ENCODE data around the gene DLK1. TPM values are rescaled to one million over a fixed set of nuclear protein-coding genes. Genes with fewer than 3 reads are reported as not detected.

The DLK1 gene
- total RNA-seq, 2 donors from 2014 or later: not detected

- no peaks in the 10 kb centered on the region for H3K27me3 ChIP-seq (replicated peaks; ENCODE audit: insufficient read depth)
- no peak for TF ChIP-seq CTCF (IDR thresholded peaks at IDR 0.05)
- H3K36me3 ChIP-seq: no peaks in the 10 kb centered on the region
- H3K4me1 ChIP-seq (ENCODE audit: control insufficient read depth in 1 of 2, low read depth in 2 of 2): no peaks in the 10 kb centered on the region
- ATAC-seq (ENCODE audit: insufficient number of reproducible peaks, low FRiP score, low read depth): no peak
- no peak overlapping the region for H3K4me3 ChIP-seq
- H3K27ac ChIP-seq: no peak overlapping the region
- no peak for DNase-seq (ENCODE audit: low spot score)
- no peaks in the 10 kb centered on the region for H3K9me3 ChIP-seq
Observed at GRCh38 chr14:100679707-100680438, 46.8 kb upstream of the DLK1 start.

DNA sequence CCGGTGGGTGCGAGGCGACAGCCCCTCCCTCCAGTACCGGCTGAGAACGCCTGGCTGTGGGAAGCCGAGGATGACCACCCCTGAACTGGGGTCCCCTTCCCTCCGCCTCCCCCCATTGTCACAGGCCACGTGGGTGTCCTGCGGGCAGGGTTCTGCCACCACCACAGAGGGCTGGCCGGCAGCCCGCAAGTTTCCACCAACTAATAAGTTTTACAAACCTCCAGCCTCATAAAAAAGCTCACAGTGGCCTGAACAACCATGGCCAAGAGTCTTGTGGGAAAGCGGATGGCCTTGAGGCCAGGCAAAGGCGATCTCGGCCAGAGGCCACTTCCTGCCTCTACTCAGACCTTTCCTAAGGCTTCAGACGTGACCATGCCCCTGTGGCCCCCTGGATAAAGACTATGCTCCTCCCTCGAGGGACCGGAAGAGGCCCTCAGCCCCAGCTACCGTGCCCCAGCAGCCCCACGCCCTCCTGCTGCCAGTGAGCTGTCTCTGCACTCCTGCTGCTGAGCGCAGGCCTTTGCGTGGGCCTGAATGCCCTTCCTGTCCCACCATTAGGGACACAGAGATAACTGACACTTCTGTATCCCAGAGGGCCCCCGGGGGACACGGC is 46.1 kb upstream of the DLK1 start:
- H3K27me3 ChIP-seq (replicated peaks; ENCODE audit: insufficient read depth): no peaks in the 10 kb centered on the region
- ATAC-seq (ENCODE audit: insufficient number of reproducible peaks, low FRiP score, low read depth) (no peak), DNase-seq (ENCODE audit: low spot score) (no peak)
- no peak overlapping the region for H3K4me3 ChIP-seq
- H3K36me3 ChIP-seq: no peaks in the 10 kb centered on the region
- H3K9me3 ChIP-seq: no peaks in the 10 kb centered on the region
- no peak overlapping the region for H3K27ac ChIP-seq
- no peak for TF ChIP-seq CTCF (IDR thresholded peaks at IDR 0.05)
- no peaks in the 10 kb centered on the region for H3K4me1 ChIP-seq (ENCODE audit: control insufficient read depth in 1 of 2, low read depth in 2 of 2)

GRCh38 chr14:100681111-100681510 is 45.6 kb upstream of the DLK1 start:
- Histone ChIP-seq H3K27me3 (replicated peaks; ENCODE audit: insufficient read depth) (no peaks in the 10 kb centered on the region), H3K27ac (no peak overlapping the region), H3K4me1 (ENCODE audit: control insufficient read depth in 1 of 2, low read depth in 2 of 2) (no peaks in the 10 kb centered on the region), H3K9me3 (no peaks in the 10 kb centered on the region), H3K36me3 (no peaks in the 10 kb centered on the region), H3K4me3 (no peak overlapping the region)
- no peak for DNase-seq (ENCODE audit: low spot score)
- TF ChIP-seq CTCF (IDR thresholded peaks at IDR 0.05): no peak
- ATAC-seq (ENCODE audit: insufficient number of reproducible peaks, low FRiP score, low read depth): no peak

DNA sequence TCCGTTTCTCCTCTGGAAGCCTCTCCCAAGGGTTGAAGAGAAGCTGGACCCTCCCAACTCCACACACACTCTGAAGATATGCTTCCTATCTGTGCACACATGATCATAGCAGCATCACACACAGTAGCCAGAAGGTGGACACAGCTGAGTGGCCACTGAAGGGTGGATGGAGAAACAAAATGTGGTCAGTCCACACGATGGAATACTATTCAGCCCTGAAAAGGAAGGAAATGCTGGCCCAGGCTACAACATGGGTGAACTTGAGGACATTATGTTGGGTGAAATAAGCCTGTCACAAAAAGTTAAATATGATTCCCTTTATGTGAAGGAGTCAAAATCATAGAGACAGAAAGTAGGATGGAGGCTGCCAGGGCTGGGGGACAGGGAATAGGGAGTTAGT is 43.9 kb upstream of the DLK1 start:
- no peak for TF ChIP-seq CTCF (IDR thresholded peaks at IDR 0.05)
- Histone ChIP-seq H3K4me3 (no peak overlapping the region), H3K27me3 (replicated peaks; ENCODE audit: insufficient read depth) (no peaks in the 10 kb centered on the region), H3K36me3 (no peaks in the 10 kb centered on the region), H3K9me3 (no peaks in the 10 kb centered on the region), H3K27ac (no peak overlapping the region), H3K4me1 (ENCODE audit: control insufficient read depth in 1 of 2, low read depth in 2 of 2) (no peaks in the 10 kb centered on the region)
- DNase-seq (ENCODE audit: low spot score): no peak
- no peak for ATAC-seq (ENCODE audit: insufficient number of reproducible peaks, low FRiP score, low read depth)

GRCh38 chr14:100683578-100683977 is 43.1 kb upstream of the DLK1 start:
- no peaks in the 10 kb centered on the region for H3K9me3 ChIP-seq
- no peak overlapping the region for H3K27ac ChIP-seq
- DNase-seq (ENCODE audit: low spot score) (no peak), ATAC-seq (ENCODE audit: insufficient number of reproducible peaks, low FRiP score, low read depth) (no peak)
- no peak for TF ChIP-seq CTCF (IDR thresholded peaks at IDR 0.05)
- no peaks in the 10 kb centered on the region for H3K36me3 ChIP-seq
- no peaks in the 10 kb centered on the region for H3K4me1 ChIP-seq (ENCODE audit: control insufficient read depth in 1 of 2, low read depth in 2 of 2)
- H3K4me3 ChIP-seq: no peak overlapping the region
- H3K27me3 ChIP-seq (replicated peaks; ENCODE audit: insufficient read depth): no peaks in the 10 kb centered on the region

Measured in thoracic aorta (tissue), 2 donors.